Tongue (tissue), 2 donors: ENCODE results near the gene ID3. TPM values are rescaled to one million over a fixed set of nuclear protein-coding genes. Genes with fewer than 3 reads are reported as not detected.
A peak's percentile ranks its signal among the peaks of the same experiment; 100 is the strongest.

Source experiments
- DNase-seq: peaks from one replicate; pipeline ENCODE4 v3.0.0-alpha.2; 2015
- total RNA-seq: library from RNA; depleted of rRNA; stranded (reverse); fragments of >200 nt; gene quantifications from one replicate; pipeline ENCODE4 v1.2.3, GENCODE V29; 2014

ID3 gene
- total RNA-seq, 1 donor from 2014 or later = 51.6 TPM

GRCh38 chr1:23525558-23526250 lies 33.6 kb downstream of the ID3 start:
- peak; percentile 67 for DNase-seq

- peak; percentile 92 for DNase-seq
Measured at GRCh38 chr1:23524716-23525401, 34.4 kb downstream of the ID3 start.

- no peak for DNase-seq
Measured at GRCh38 chr1:23524163-23524562, 35.1 kb downstream of the ID3 start.

- DNase-seq = no peak
Measured at GRCh38 chr1:23522244-23522982, 36.9 kb downstream of the ID3 start.

DNA sequence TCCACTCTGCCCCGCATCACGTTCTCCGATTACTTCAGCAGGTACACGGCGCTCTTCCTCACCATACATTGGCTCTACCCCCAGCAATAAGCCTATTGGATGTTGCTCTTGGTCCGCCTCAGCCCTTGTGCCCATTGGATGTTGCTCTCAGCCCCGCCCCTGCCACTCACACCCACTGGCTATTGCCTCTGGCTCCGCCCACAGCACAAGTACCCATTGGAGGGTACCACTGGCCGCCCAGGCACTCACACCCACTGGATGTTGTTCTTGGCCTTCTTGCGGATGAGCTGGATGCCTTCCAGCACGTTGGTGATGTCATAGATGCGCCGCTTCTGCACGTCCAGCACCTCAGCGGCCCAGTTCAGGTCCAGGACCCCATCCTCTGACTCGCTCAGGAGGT lies 37.7 kb downstream of the ID3 start:
- DNase-seq = no peak

DNA sequence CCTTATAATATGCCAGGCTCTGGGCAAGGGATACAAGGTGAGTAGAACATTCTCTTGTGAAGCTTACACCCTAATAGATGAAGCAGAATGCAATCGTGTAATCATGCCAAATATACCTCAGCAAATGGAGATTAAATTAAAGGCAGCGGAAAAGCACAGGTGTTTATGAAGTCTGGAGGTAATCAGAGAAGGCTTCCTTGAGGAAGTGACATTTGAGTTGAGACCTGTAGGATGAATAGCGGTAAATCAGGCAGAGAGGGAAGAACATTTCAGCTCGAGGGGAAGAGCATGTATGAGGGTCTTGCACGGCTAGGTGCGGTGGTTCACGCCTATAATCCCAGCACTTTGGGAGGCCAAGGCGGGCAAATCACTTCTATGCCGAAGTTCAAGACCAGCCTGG lies 41.7 kb downstream of the ID3 start:
- DNase-seq = no peak

DNA sequence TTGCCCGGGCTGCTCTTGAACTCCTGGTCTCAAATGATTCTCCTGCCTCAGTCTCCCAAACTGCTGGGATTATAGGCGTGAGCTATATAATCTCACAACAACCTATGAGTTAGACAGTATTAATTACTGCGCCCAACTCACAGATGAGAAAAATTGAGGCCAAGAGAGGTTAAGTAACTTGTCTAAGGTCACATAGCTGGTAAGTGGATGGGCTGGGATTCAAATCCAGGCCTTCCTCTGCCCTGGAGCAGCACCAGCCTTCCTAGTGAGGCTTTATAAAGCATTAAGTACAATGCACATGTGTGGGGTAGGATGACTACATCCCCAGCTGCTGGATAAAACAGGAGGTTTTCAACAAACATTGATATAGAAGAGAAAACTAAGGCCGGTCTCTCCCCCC lies 43.4 kb downstream of the ID3 start:
- no peak for DNase-seq

DNA sequence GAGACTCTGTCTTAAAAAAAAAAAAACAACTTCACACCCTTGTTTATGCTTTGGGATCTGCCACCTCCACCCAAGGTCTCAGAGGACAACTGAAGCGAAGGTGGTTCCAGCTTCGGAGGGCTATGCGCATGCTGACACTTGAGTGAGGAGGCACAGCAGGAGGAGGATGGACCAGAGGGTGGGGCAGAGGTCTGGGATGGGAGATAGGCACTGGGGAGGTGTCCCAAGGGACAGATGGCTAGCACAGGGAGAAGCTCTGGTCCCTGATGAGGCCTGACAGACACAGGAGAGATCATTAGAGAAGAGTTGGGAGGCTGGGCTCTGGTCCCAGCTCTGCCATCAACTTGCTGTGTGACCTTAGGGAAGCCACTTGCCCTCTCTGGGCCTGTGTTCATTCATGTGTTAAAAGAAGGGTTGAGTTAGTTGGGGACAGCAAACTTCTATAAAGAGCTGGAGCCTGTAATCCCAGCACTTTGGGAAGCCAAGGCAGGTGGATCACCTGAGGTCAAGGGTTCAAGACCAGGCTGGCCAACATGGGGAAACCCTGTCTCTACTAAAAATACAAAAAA lies 45.1 kb downstream of the ID3 start:
- peak; percentile 11 for DNase-seq

GRCh38 chr1:23509896-23510295 lies 49.4 kb downstream of the ID3 start:
- no peak for DNase-seq

Other genes with a start within 250 kb of the ID3 start
- gene HNRNPR, start 215.2 kb downstream of the ID3 start, total RNA-seq = 145 TPM
- gene ZNF436, start 189.7 kb downstream of the ID3 start, total RNA-seq = 61.1 TPM
- gene TCEA3, start 134.8 kb downstream of the ID3 start, total RNA-seq = 241 TPM
- 66.7 TPM for gene ASAP3, start 75.3 kb downstream of the ID3 start, total RNA-seq
- gene E2F2, start 28.3 kb downstream of the ID3 start, total RNA-seq = 6.2 TPM
- gene RPL11, start 132.3 kb upstream of the ID3 start, total RNA-seq = 1,184 TPM
- gene ELOA, start 184.0 kb upstream of the ID3 start, total RNA-seq = 21.4 TPM
- gene PITHD1, start 218.9 kb upstream of the ID3 start, total RNA-seq = 43.8 TPM
- 17.1 TPM for gene LYPLA2, start 231.6 kb upstream of the ID3 start, total RNA-seq
- gene GALE, start 241.3 kb upstream of the ID3 start, total RNA-seq = 30.6 TPM